Measurements from ENCODE around the gene KCND2.

- TF ChIP-seq CTCF (IDR thresholded peaks at IDR 0.05) (no peak), POLR2A (IDR thresholded peaks at IDR 0.05) (no peak)
These were observed 158.0 kb downstream of the KCND2 start for GRCh38 chr7:120431016-120431415.

Data from testis (tissue), 2 donors.